GM21717 (cell line): Measurements from ENCODE around the gene KDM6A.
"Not testable (repeated sequence)": the region's sequence is repeated elsewhere in the genome, so short reads cannot be mapped to it uniquely, and the experiment has no call there.

ENCODE experiments used
- ATAC-seq: cut with Tn5 transposase; IDR thresholded peaks from one replicate; pipeline ENCODE4 v1.9.1; 2021; ENCODE audit warnings: mild to moderate bottlenecking, moderate library complexity; ENCODE audit not compliant: unreplicated experiment

Gene KDM6A

GRCh38 chrX:45068569-45068968 is 195.6 kb downstream of the KDM6A start:
- ATAC-seq, result no peak

- ATAC-seq, result peak; percentile 51
These were observed 197.4 kb downstream of the KDM6A start for GRCh38 chrX:45070116-45071007.

GRCh38 chrX:45073011-45073410 is 200.0 kb downstream of the KDM6A start:
- ATAC-seq, result not testable (repeated sequence)

- peak; percentile 98 for ATAC-seq
These were observed 204.9 kb downstream of the KDM6A start for GRCh38 chrX:45077748-45078424.

GRCh38 chrX:45083314-45083713 is 210.3 kb downstream of the KDM6A start:
- no peak for ATAC-seq

GRCh38 chrX:45110494-45110893 is 237.5 kb downstream of the KDM6A start:
- no peak for ATAC-seq

GRCh38 chrX:45126158-45126557 is 253.2 kb downstream of the KDM6A start:
- ATAC-seq, result no peak

- ATAC-seq, result no peak
These were observed 256.0 kb downstream of the KDM6A start for GRCh38 chrX:45128896-45129454.

- ATAC-seq, result no peak
These were observed 260.5 kb downstream of the KDM6A start for GRCh38 chrX:45133465-45133864.

GRCh38 chrX:45134315-45134731 is 261.3 kb downstream of the KDM6A start:
- no peak for ATAC-seq

GRCh38 chrX:45134775-45135174 is 261.8 kb downstream of the KDM6A start:
- ATAC-seq, result no peak

- ATAC-seq, result not testable (repeated sequence)
These were observed 262.5 kb downstream of the KDM6A start for GRCh38 chrX:45135391-45136075.

GRCh38 chrX:45137531-45137930 is 264.5 kb downstream of the KDM6A start:
- ATAC-seq, result no peak

GRCh38 chrX:45138525-45138924 is 265.5 kb downstream of the KDM6A start:
- ATAC-seq, result no peak

- ATAC-seq, result no peak
These were observed 267.8 kb downstream of the KDM6A start for GRCh38 chrX:45140812-45141211.

- ATAC-seq, result no peak
These were observed 269.2 kb downstream of the KDM6A start for GRCh38 chrX:45142185-45142584.

- ATAC-seq, result no peak
These were observed 270.5 kb downstream of the KDM6A start for GRCh38 chrX:45143455-45143854.

GRCh38 chrX:45145492-45146215 is 272.7 kb downstream of the KDM6A start:
- ATAC-seq, result no peak

- ATAC-seq, result no peak
These were observed 277.8 kb downstream of the KDM6A start for GRCh38 chrX:45150821-45151220.

GRCh38 chrX:45154033-45154360 is 281.0 kb downstream of the KDM6A start:
- no peak for ATAC-seq

GRCh38 chrX:45154462-45154861 is 281.5 kb downstream of the KDM6A start:
- no peak for ATAC-seq
